Fibroblast of villous mesenchyme (primary cell): ENCODE data around the gene SPTB. TPM values are rescaled to one million over a fixed set of nuclear protein-coding genes. Genes with fewer than 3 reads are reported as not detected.

ENCODE experiments used
- DNase-seq: peaks from one replicate; pipeline ENCODE4 v3.0.0-alpha.2; 2010; ENCODE audit warnings: low read depth
- H3K4me3 ChIP-seq: 2 replicates; pipeline ENCODE4 v1.5.1; 2011; ENCODE audit warnings: low read depth, mild to moderate bottlenecking, low read length
- CTCF ChIP-seq: IDR thresholded peaks from 2 replicates; pipeline ENCODE4 v1.5.1; 2012; ENCODE audit warnings: low read depth, mild to moderate bottlenecking, low read length; ENCODE audit not compliant: insufficient read depth
- total RNA-seq: library from RNA; depleted of rRNA; stranded (reverse); fragments of >200 nt; gene quantifications from 2 replicates; pipeline ENCODE4 v1.2.3, GENCODE V29; 2012

The SPTB gene
- total RNA-seq, 1 donor = under 0.01 TPM

GRCh38 chr14:64715146-64715627 lies 164.5 kb downstream of the SPTB start:
- H3K4me3 ChIP-seq = no peak overlapping the region
- no peak for TF ChIP-seq CTCF
- no peak for DNase-seq

GRCh38 chr14:64714432-64715025 lies 165.2 kb downstream of the SPTB start:
- no peak for TF ChIP-seq CTCF
- DNase-seq = no peak

GRCh38 chr14:64713677-64714076 lies 166.0 kb downstream of the SPTB start:
- H3K4me3 ChIP-seq = no peak overlapping the region
- DNase-seq = no peak
- TF ChIP-seq CTCF = no peak

More at GRCh38 chr14:64714432-64715025, 165.2 kb downstream of the SPTB start:
- H3K4me3 ChIP-seq = no peak overlapping the region

GRCh38 chr14:64711039-64711438 lies 168.7 kb downstream of the SPTB start:
- no peak for TF ChIP-seq CTCF
- no peak for DNase-seq
- H3K4me3 ChIP-seq = no peak overlapping the region

- H3K4me3 ChIP-seq = no peak overlapping the region
- DNase-seq = no peak
- no peak for TF ChIP-seq CTCF
Measured at GRCh38 chr14:64709126-64709525, 170.6 kb downstream of the SPTB start.

GRCh38 chr14:64708148-64709004 lies 171.3 kb downstream of the SPTB start:
- no peak for DNase-seq
- TF ChIP-seq CTCF = no peak
- peak overlapping the region; percentile 18 for H3K4me3 ChIP-seq
